Endothelial cell (in vitro differentiated cells): ENCODE measurements around the gene DAP. TPM values are rescaled to one million over a fixed set of nuclear protein-coding genes. Genes with fewer than 3 reads are reported as not detected.

Source experiments
- DNase-seq: peaks from one replicate; pipeline ENCODE4 v3.0.0; 2021; ENCODE audit warnings: low spot score
- H3K27ac Mint-ChIP-seq: one replicate; pipeline ENCODE4 v1.8.0; 2021; ENCODE audit warnings: mixed read lengths, inconsistent platforms; ENCODE audit not compliant: unreplicated experiment
- H3K27me3 Mint-ChIP-seq: one replicate; pipeline ENCODE4 v1.8.0; 2021; ENCODE audit warnings: mild to moderate bottlenecking, moderate library complexity, mixed read lengths, inconsistent platforms; ENCODE audit not compliant: unreplicated experiment
- H3K36me3 Mint-ChIP-seq: one replicate; pipeline ENCODE4 v1.8.0; 2021; ENCODE audit warnings: mild to moderate bottlenecking, low read depth, mixed read lengths, inconsistent platforms; ENCODE audit not compliant: unreplicated experiment
- H3K4me1 Mint-ChIP-seq: one replicate; pipeline ENCODE4 v1.8.0; 2021; ENCODE audit warnings: mild to moderate bottlenecking, mixed read lengths, inconsistent platforms; ENCODE audit not compliant: unreplicated experiment
- H3K4me3 Mint-ChIP-seq: one replicate; pipeline ENCODE4 v1.8.0; 2021; ENCODE audit warnings: mild to moderate bottlenecking, mixed read lengths, inconsistent platforms; ENCODE audit not compliant: unreplicated experiment
- H3K9me3 Mint-ChIP-seq: one replicate; pipeline ENCODE4 v1.8.0; 2021; ENCODE audit warnings: mixed read lengths, inconsistent platforms; ENCODE audit not compliant: unreplicated experiment
- CTCF ChIP-seq: fragments of 200-600 bp; sonication (generic); IDR thresholded peaks from one replicate; pipeline ENCODE4 v1.5.0; 2021; ENCODE audit warnings: antibody characterized with exemption; ENCODE audit not compliant: unreplicated experiment
- total RNA-seq: library from RNA; stranded (reverse); fragmentation: NEBNext Ultra II Directional; extraction: Animal tissue kit (Norgen Biotek cat#: 25700); gene quantifications from one replicate; pipeline ENCODE4 v1.2.1, GENCODE V29; 2021; ENCODE audit not compliant: unreplicated experiment

Gene DAP
- total RNA-seq, 1 donor from 2014 or later: 231 TPM

- peaks cover 3% of the 10 kb centered on the region for H3K4me1 Mint-ChIP-seq
- H3K36me3 Mint-ChIP-seq: peaks cover 28% of the 10 kb centered on the region
- DNase-seq: no peak
- no peak overlapping the region for H3K27ac Mint-ChIP-seq
- no peaks in the 10 kb centered on the region for H3K9me3 Mint-ChIP-seq
- H3K27me3 Mint-ChIP-seq: peaks cover 25% of the 10 kb centered on the region
- peak overlapping the region; percentile 22 for H3K4me3 Mint-ChIP-seq
- no peak for TF ChIP-seq CTCF
Observed at GRCh38 chr5:10674582-10674981, 86.5 kb downstream of the DAP start.

GRCh38 chr5:10674096-10674495, 86.9 kb downstream of the DAP start:
- no peak for DNase-seq
- no peak overlapping the region for H3K4me3 Mint-ChIP-seq
- H3K27me3 Mint-ChIP-seq: peaks cover 25% of the 10 kb centered on the region

GRCh38 chr5:10673407-10673806, 87.6 kb downstream of the DAP start:
- no peak for TF ChIP-seq CTCF
- Mint-ChIP-seq H3K27me3 (peaks cover 25% of the 10 kb centered on the region), H3K36me3 (peaks cover 22% of the 10 kb centered on the region), H3K9me3 (no peaks in the 10 kb centered on the region), H3K4me1 (peaks cover 3% of the 10 kb centered on the region), H3K4me3 (no peak overlapping the region), H3K27ac (no peak overlapping the region)
- DNase-seq: no peak

More at GRCh38 chr5:10674096-10674495, 86.9 kb downstream of the DAP start:
- H3K4me1 Mint-ChIP-seq: peaks cover 3% of the 10 kb centered on the region
- H3K27ac Mint-ChIP-seq: no peak overlapping the region
- peaks cover 27% of the 10 kb centered on the region for H3K36me3 Mint-ChIP-seq
- TF ChIP-seq CTCF: no peak
- H3K9me3 Mint-ChIP-seq: no peaks in the 10 kb centered on the region

- no peak for TF ChIP-seq CTCF
- peaks cover 21% of the 10 kb centered on the region for H3K36me3 Mint-ChIP-seq
- DNase-seq: no peak
Observed at GRCh38 chr5:10673017-10673389, 88.0 kb downstream of the DAP start.

GRCh38 chr5:10672146-10673016, 88.7 kb downstream of the DAP start:
- peaks cover 14% of the 10 kb centered on the region for H3K36me3 Mint-ChIP-seq
- no peak for DNase-seq
- H3K27ac Mint-ChIP-seq: no peak overlapping the region
- no peak overlapping the region for H3K4me3 Mint-ChIP-seq
- H3K9me3 Mint-ChIP-seq: no peaks in the 10 kb centered on the region
- peaks cover 25% of the 10 kb centered on the region for H3K27me3 Mint-ChIP-seq
- TF ChIP-seq CTCF: no peak
- peaks cover 3% of the 10 kb centered on the region for H3K4me1 Mint-ChIP-seq

More at GRCh38 chr5:10673017-10673389, 88.0 kb downstream of the DAP start:
- Mint-ChIP-seq H3K9me3 (no peaks in the 10 kb centered on the region), H3K4me3 (no peak overlapping the region), H3K27ac (no peak overlapping the region), H3K4me1 (peaks cover 3% of the 10 kb centered on the region), H3K27me3 (peaks cover 25% of the 10 kb centered on the region)
